SK-N-SH treated with all-trans-retinoic acid at 6 μM for 48 hours (cell line): Measurements from ENCODE around the gene XCL1.
A peak's percentile ranks its signal among the peaks of the same experiment; 100 is the strongest.

ENCODE experiments used
- ATAC-seq: fragments of 200-7000 bp; cut with Tn5 transposase; 3 replicates; pipeline ENCODE4 v1.9.1; 2020; ENCODE audit warnings: mild to moderate bottlenecking, moderate library complexity
- ARNTL ChIP-seq: fragments of 450-650 bp; formaldehyde crosslinking; IDR thresholded peaks from 2 replicates; pipeline ENCODE4 v1.5.0; 2020; ENCODE audit warnings: low read depth, mild to moderate bottlenecking, moderate library complexity, borderline replicate concordance
- BACH2 ChIP-seq: fragments of 250-450 bp; sonication (Bioruptor Pico); IDR thresholded peaks from 2 replicates; pipeline ENCODE4 v1.9.0; 2021; ENCODE audit warnings: mild to moderate bottlenecking, borderline replicate concordance
- CSDC2 ChIP-seq: fragments of 250-450 bp; sonication (Bioruptor Pico); IDR thresholded peaks from 2 replicates; pipeline ENCODE4 v1.5.0; 2020; ENCODE audit warnings: mild to moderate bottlenecking, moderate library complexity
- ESRRG ChIP-seq: fragments of 250-450 bp; sonication (Bioruptor Pico); IDR thresholded peaks from 2 replicates; pipeline ENCODE4 v1.6.1; 2021; ENCODE audit warnings: mild to moderate bottlenecking
- GLIS3 ChIP-seq: fragments of 250-450 bp; sonication (Bioruptor Pico); IDR thresholded peaks from 2 replicates; pipeline ENCODE4 v1.5.0; 2020; ENCODE audit warnings: mild to moderate bottlenecking, moderate library complexity
- ISL1 ChIP-seq: fragments of 250-450 bp; sonication (Bioruptor Pico); IDR thresholded peaks from 2 replicates; pipeline ENCODE4 v2.1.2; 2022; ENCODE audit warnings: mild to moderate bottlenecking, moderate library complexity
- OSR1 ChIP-seq: fragments of 250-450 bp; sonication (Bioruptor Pico); IDR thresholded peaks from 2 replicates; pipeline ENCODE4 v1.8.0; 2022; ENCODE audit warnings: moderate library complexity, mild to moderate bottlenecking, inconsistent platforms
- PPARA ChIP-seq: fragments of 250-450 bp; sonication (Bioruptor Pico); IDR thresholded peaks from 2 replicates; pipeline ENCODE4 v1.5.0; 2020; ENCODE audit warnings: mild to moderate bottlenecking, borderline replicate concordance
- RARB ChIP-seq: fragments of 250-450 bp; sonication (Bioruptor Pico); IDR thresholded peaks from 2 replicates; pipeline ENCODE4 v1.8.0; 2021; ENCODE audit warnings: mild to moderate bottlenecking, moderate library complexity
- TCF4 ChIP-seq: fragments of 250-450 bp; sonication (Bioruptor Pico); IDR thresholded peaks from 2 replicates; pipeline ENCODE4 v1.8.0; 2021; ENCODE audit warnings: mild to moderate bottlenecking, moderate library complexity, borderline replicate concordance
- TOX ChIP-seq: fragments of 250-450 bp; sonication (Bioruptor Pico); IDR thresholded peaks from 2 replicates; pipeline ENCODE4 v1.8.0; 2021; ENCODE audit warnings: mild to moderate bottlenecking, moderate library complexity, borderline replicate concordance
- ZC3H10 ChIP-seq: fragments of 250-450 bp; sonication (Bioruptor Pico); IDR thresholded peaks from 2 replicates; pipeline ENCODE4 v1.5.1; 2021; ENCODE audit warnings: mild to moderate bottlenecking, moderate library complexity
- ZFP3 ChIP-seq: fragments of 250-450 bp; sonication (Bioruptor Pico); IDR thresholded peaks from 2 replicates; pipeline ENCODE4 v1.5.0; 2020; ENCODE audit warnings: mild to moderate bottlenecking, moderate library complexity
- ZNF565 ChIP-seq: fragments of 450-650 bp; formaldehyde crosslinking; conservative IDR thresholded peaks from 2 replicates; pipeline ENCODE4 v1.5.0; 2020; ENCODE audit warnings: low read depth, mild to moderate bottlenecking, moderate library complexity
- ZNF70 ChIP-seq: fragments of 450-650 bp; formaldehyde crosslinking; IDR thresholded peaks from 2 replicates; pipeline ENCODE4 v1.5.0; 2020; ENCODE audit warnings: mild to moderate bottlenecking, moderate library complexity
- ZNF8 ChIP-seq: fragments of 450-650 bp; formaldehyde crosslinking; IDR thresholded peaks from 2 replicates; pipeline ENCODE4 v1.5.0; 2020; ENCODE audit warnings: mild to moderate bottlenecking, moderate library complexity
- TF ChIP-seq, protein P1 (sequence below): fragments of 250-450 bp; sonication (Bioruptor Pico); IDR thresholded peaks from 2 replicates; pipeline ENCODE4 v1.8.0; 2020; ENCODE audit warnings: mild to moderate bottlenecking, moderate library complexity, borderline replicate concordance
- TF ChIP-seq, protein P2 (sequence below): fragments of 250-450 bp; sonication (Bioruptor Pico); IDR thresholded peaks from 2 replicates; pipeline ENCODE4 v1.8.0; 2021; ENCODE audit warnings: low read depth, mild to moderate bottlenecking, moderate library complexity, borderline replicate concordance
- TF ChIP-seq, protein P3 (sequence below): fragments of 250-450 bp; sonication (Bioruptor Pico); IDR thresholded peaks from 2 replicates; pipeline ENCODE4 v1.5.1; 2020; ENCODE audit warnings: low read depth, mild to moderate bottlenecking, moderate library complexity
- TF ChIP-seq, protein P4 (sequence below): fragments of 250-450 bp; sonication (Bioruptor Pico); IDR thresholded peaks from 2 replicates; pipeline ENCODE4 v1.5.1; 2021; ENCODE audit warnings: mild to moderate bottlenecking, moderate library complexity
- TF ChIP-seq, protein P5 (sequence below): fragments of 250-450 bp; sonication (Bioruptor Pico); IDR thresholded peaks from 2 replicates; pipeline ENCODE4 v1.5.0; 2020; ENCODE audit warnings: mild to moderate bottlenecking, moderate library complexity

Gene XCL1

DNA sequence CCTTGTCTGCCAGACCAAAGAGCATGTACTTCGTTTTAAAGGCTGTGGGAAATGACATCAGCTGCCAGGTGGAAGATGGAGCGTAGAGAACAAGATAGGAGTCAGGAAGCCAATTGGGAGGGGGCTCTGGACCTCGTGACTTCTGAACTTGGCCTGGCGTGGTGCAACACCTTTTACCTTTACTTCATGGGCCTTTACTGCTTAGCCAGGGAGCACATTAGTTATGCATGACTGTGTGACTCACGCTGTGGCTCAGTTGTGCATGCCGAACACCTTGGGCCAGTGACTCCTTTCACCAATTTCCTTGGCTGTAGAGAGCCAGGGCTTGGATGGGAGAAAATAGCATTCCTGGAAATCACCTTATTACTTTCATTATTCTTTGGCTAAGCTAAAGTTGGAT is 7.2 kb downstream of the XCL1 start:
- no peak for TF ChIP-seq ISL1
- TF ChIP-seq GLIS3 (CRISPR knock-in tag): no peak
- TF ChIP-seq ZFP3 (CRISPR knock-in tag): no peak
- TF ChIP-seq, protein P1, sequence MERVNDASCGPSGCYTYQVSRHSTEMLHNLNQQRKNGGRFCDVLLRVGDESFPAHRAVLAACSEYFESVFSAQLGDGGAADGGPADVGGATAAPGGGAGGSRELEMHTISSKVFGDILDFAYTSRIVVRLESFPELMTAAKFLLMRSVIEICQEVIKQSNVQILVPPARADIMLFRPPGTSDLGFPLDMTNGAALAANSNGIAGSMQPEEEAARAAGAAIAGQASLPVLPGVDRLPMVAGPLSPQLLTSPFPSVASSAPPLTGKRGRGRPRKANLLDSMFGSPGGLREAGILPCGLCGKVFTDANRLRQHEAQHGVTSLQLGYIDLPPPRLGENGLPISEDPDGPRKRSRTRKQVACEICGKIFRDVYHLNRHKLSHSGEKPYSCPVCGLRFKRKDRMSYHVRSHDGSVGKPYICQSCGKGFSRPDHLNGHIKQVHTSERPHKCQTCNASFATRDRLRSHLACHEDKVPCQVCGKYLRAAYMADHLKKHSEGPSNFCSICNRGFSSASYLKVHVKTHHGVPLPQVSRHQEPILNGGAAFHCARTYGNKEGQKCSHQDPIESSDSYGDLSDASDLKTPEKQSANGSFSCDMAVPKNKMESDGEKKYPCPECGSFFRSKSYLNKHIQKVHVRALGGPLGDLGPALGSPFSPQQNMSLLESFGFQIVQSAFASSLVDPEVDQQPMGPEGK: no peak
- no peak for TF ChIP-seq TOX (CRISPR knock-in tag)
- TF ChIP-seq, protein P2, sequence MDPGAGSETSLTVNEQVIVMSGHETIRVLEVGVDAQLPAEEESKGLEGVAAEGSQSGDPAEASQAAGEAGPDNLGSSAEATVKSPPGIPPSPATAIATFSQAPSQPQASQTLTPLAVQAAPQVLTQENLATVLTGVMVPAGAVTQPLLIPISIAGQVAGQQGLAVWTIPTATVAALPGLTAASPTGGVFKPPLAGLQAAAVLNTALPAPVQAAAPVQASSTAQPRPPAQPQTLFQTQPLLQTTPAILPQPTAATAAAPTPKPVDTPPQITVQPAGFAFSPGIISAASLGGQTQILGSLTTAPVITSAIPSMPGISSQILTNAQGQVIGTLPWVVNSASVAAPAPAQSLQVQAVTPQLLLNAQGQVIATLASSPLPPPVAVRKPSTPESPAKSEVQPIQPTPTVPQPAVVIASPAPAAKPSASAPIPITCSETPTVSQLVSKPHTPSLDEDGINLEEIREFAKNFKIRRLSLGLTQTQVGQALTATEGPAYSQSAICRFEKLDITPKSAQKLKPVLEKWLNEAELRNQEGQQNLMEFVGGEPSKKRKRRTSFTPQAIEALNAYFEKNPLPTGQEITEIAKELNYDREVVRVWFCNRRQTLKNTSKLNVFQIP (CRISPR knock-in tag): no peak
- no peak for ATAC-seq

DNA sequence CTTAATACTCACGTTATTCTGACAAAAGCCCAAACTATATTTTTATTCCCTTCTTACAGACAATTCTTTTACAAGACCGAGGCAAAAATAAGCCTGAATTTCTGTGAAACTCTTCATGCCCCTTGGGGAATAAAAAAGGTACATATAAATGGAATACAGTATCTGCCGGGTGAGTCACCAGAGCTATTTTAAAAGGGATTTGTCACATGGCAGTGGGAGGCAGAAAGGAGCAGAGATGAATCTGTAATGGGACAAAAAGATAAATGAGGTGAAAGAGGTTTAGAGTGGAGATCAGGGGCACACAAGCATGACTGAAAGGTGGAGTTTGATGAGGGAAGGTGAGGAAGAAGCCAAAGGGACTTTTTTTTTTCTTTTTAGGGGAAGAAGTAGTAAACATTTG is 8.8 kb downstream of the XCL1 start:
- ATAC-seq: peak; percentile 85
- TF ChIP-seq OSR1: peak; percentile 33; the same call in 1 of the 2 replicates
- TF ChIP-seq ZNF70: no peak
- no peak for TF ChIP-seq CSDC2 (CRISPR knock-in tag)
- TF ChIP-seq ZC3H10 (CRISPR knock-in tag): no peak
- TF ChIP-seq RARB (CRISPR knock-in tag): no peak
- TF ChIP-seq, all 23 proteins: peak for 1

DNA sequence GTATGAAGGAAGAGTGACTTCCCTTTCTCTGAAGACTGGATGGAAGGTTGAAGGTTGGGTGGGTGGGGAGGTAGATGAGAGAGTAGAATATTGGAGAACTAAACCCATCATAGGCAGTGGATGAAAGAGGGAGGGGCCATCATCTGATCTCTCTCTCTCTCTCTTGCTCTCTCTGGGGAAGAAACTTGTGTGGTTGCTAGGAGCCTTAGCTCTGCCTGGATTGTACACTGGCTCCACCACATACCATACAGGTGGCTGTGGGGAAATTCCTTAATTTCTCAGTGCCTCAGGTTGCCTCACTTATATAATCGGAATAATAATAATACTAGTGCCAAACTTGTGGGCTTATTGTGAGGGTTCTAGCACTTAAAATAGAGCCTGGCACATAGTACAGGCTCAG is 9.5 kb downstream of the XCL1 start:
- no peak for TF ChIP-seq BACH2 (CRISPR knock-in tag)
- TF ChIP-seq ZFP3 (CRISPR knock-in tag): no peak
- TF ChIP-seq ZNF565 (CRISPR knock-in tag): no peak
- TF ChIP-seq PPARA: no peak
- TF ChIP-seq, protein P2 (CRISPR knock-in tag): no peak
- TF ChIP-seq ZC3H10 (CRISPR knock-in tag): no peak
- no peak for TF ChIP-seq ZNF8 (CRISPR knock-in tag)
- TF ChIP-seq ESRRG (CRISPR knock-in tag): no peak
- TF ChIP-seq, protein P3, sequence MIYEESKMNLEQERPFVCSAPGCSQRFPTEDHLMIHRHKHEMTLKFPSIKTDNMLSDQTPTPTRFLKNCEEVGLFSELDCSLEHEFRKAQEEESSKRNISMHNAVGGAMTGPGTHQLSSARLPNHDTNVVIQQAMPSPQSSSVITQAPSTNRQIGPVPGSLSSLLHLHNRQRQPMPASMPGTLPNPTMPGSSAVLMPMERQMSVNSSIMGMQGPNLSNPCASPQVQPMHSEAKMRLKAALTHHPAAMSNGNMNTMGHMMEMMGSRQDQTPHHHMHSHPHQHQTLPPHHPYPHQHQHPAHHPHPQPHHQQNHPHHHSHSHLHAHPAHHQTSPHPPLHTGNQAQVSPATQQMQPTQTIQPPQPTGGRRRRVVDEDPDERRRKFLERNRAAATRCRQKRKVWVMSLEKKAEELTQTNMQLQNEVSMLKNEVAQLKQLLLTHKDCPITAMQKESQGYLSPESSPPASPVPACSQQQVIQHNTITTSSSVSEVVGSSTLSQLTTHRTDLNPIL: no peak
- TF ChIP-seq, protein P4, sequence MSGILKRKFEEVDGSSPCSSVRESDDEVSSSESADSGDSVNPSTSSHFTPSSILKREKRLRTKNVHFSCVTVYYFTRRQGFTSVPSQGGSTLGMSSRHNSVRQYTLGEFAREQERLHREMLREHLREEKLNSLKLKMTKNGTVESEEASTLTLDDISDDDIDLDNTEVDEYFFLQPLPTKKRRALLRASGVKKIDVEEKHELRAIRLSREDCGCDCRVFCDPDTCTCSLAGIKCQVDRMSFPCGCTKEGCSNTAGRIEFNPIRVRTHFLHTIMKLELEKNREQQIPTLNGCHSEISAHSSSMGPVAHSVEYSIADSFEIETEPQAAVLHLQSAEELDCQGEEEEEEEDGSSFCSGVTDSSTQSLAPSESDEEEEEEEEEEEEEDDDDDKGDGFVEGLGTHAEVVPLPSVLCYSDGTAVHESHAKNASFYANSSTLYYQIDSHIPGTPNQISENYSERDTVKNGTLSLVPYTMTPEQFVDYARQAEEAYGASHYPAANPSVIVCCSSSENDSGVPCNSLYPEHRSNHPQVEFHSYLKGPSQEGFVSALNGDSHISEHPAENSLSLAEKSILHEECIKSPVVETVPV (CRISPR knock-in tag): no peak
- TF ChIP-seq ARNTL (CRISPR knock-in tag): no peak
- TF ChIP-seq TCF4 (CRISPR knock-in tag): no peak
- TF ChIP-seq, protein P5, sequence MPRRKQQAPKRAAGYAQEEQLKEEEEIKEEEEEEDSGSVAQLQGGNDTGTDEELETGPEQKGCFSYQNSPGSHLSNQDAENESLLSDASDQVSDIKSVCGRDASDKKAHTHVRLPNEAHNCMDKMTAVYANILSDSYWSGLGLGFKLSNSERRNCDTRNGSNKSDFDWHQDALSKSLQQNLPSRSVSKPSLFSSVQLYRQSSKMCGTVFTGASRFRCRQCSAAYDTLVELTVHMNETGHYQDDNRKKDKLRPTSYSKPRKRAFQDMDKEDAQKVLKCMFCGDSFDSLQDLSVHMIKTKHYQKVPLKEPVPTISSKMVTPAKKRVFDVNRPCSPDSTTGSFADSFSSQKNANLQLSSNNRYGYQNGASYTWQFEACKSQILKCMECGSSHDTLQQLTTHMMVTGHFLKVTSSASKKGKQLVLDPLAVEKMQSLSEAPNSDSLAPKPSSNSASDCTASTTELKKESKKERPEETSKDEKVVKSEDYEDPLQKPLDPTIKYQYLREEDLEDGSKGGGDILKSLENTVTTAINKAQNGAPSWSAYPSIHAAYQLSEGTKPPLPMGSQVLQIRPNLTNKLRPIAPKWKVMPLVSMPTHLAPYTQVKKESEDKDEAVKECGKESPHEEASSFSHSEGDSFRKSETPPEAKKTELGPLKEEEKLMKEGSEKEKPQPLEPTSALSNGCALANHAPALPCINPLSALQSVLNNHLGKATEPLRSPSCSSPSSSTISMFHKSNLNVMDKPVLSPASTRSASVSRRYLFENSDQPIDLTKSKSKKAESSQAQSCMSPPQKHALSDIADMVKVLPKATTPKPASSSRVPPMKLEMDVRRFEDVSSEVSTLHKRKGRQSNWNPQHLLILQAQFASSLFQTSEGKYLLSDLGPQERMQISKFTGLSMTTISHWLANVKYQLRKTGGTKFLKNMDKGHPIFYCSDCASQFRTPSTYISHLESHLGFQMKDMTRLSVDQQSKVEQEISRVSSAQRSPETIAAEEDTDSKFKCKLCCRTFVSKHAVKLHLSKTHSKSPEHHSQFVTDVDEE: no peak
- no peak for TF ChIP-seq ISL1
- no peak for TF ChIP-seq ZNF70
- TF ChIP-seq OSR1: no peak
- ATAC-seq: no peak
